ENCODE data around the gene CLCN3.
A peak's percentile ranks its signal among the peaks of the same experiment; 100 is the strongest.
"Not testable (repeated sequence)": the region's sequence is repeated elsewhere in the genome, so short reads cannot be mapped to it uniquely, and the experiment has no call there.

CLCN3 gene

GRCh38 chr4:169619958-169620879 lies at the start of gene CLCN3:
Gene CLCN3, plus strand, starts transcription at chr4:169620578. Its CDS starts 15,351 bp downstream, at chr4:169635929.
- DNase-seq (ENCODE audit: low read depth in 2 of 2) = peak; percentile 81 to 91

- DNase-seq (ENCODE audit: low read depth in 2 of 2) = not testable (repeated sequence)
Measured at GRCh38 chr4:169571012-169571411, 49.4 kb upstream of the CLCN3 start.

GRCh38 chr4:169571435-169571834 lies 48.9 kb upstream of the CLCN3 start:
- DNase-seq (ENCODE audit: low read depth in 2 of 2) = no peak

- no peak for DNase-seq (ENCODE audit: low read depth in 2 of 2)
Measured at GRCh38 chr4:169573889-169574288, 46.5 kb upstream of the CLCN3 start.

GRCh38 chr4:169582203-169582602 lies 38.2 kb upstream of the CLCN3 start:
- no peak for DNase-seq (ENCODE audit: low read depth in 2 of 2)

- no peak for DNase-seq (ENCODE audit: low read depth in 2 of 2)
Measured at GRCh38 chr4:169582706-169583105, 37.7 kb upstream of the CLCN3 start.

- no peak for DNase-seq (ENCODE audit: low read depth in 2 of 2)
Measured at GRCh38 chr4:169583563-169583962, 36.8 kb upstream of the CLCN3 start.

GRCh38 chr4:169593050-169593560 lies 27.3 kb upstream of the CLCN3 start:
- no peak for DNase-seq (ENCODE audit: low read depth in 2 of 2)

GRCh38 chr4:169594560-169595195 lies 25.7 kb upstream of the CLCN3 start:
- no peak for DNase-seq (ENCODE audit: low read depth in 2 of 2)

GRCh38 chr4:169601016-169601771 lies 19.2 kb upstream of the CLCN3 start:
- no peak for DNase-seq (ENCODE audit: low read depth in 2 of 2)

- DNase-seq (ENCODE audit: low read depth in 2 of 2) = no peak
Measured at GRCh38 chr4:169603312-169603711, 17.1 kb upstream of the CLCN3 start.

GRCh38 chr4:169604131-169604900 lies 16.1 kb upstream of the CLCN3 start:
- DNase-seq (ENCODE audit: low read depth in 2 of 2) = no peak

- no peak for DNase-seq (ENCODE audit: low read depth in 2 of 2)
Measured at GRCh38 chr4:169604903-169605331, 15.5 kb upstream of the CLCN3 start.

GRCh38 chr4:169611157-169611556 lies 9.2 kb upstream of the CLCN3 start:
- no peak for DNase-seq (ENCODE audit: low read depth in 2 of 2)

GRCh38 chr4:169611991-169612870 lies 8.1 kb upstream of the CLCN3 start, which contains the start of gene NEK1:
Gene NEK1, minus strand, starts transcription at chr4:169612583. Its CDS starts 9,953 bp downstream, at chr4:169602630.
- peak; percentile 83 to 86 for DNase-seq (ENCODE audit: low read depth in 2 of 2)

GRCh38 chr4:169612871-169613859 lies 7.2 kb upstream of the CLCN3 start:
- peak in 1 of 2 experiments; percentile 63 for DNase-seq (ENCODE audit: low read depth in 2 of 2)

- no peak for DNase-seq (ENCODE audit: low read depth in 2 of 2)
Measured at GRCh38 chr4:169615467-169616106, 4.8 kb upstream of the CLCN3 start.

GRCh38 chr4:169616846-169617245 lies 3.5 kb upstream of the CLCN3 start:
- no peak for DNase-seq (ENCODE audit: low read depth in 2 of 2)
